ENCODE data around the gene SEL1L2. TPM values are rescaled to one million over a fixed set of nuclear protein-coding genes. Genes with fewer than 3 reads are reported as not detected.
A peak's percentile ranks its signal among the peaks of the same experiment; 100 is the strongest.

The SEL1L2 gene
- total RNA-seq, 2 donors from 2014 or later, result not detected

- no peak for DNase-seq
- no peak overlapping the region for H3K4me3 Mint-ChIP-seq
- H3K9me3 Mint-ChIP-seq, result no peaks in the 10 kb centered on the region
- H3K9ac ChIP-seq (ENCODE audit: extremely low read depth, low read length, poor library complexity, severe bottlenecking), result no peak overlapping the region
- no peak overlapping the region for H3K27ac ChIP-seq (ENCODE audit: low read depth, low read length)
- no peaks in the 10 kb centered on the region for H3K27me3 ChIP-seq (ENCODE audit: control insufficient read depth, insufficient read depth, low read length, poor library complexity, severe bottlenecking)
- H3K9me3 ChIP-seq (ENCODE audit: control insufficient read depth, low read length), result no peaks in the 10 kb centered on the region
- no peaks in the 10 kb centered on the region for H3K27me3 Mint-ChIP-seq (ENCODE audit: insufficient read depth)
- H3K36me3 ChIP-seq (ENCODE audit: control insufficient read depth, insufficient read depth, low read length), result no peaks in the 10 kb centered on the region
- H3K4me3 ChIP-seq (ENCODE audit: low read length), result no peak overlapping the region
- no peaks in the 10 kb centered on the region for H3K36me3 Mint-ChIP-seq (ENCODE audit: low read depth)
- TF ChIP-seq, protein P1, sequence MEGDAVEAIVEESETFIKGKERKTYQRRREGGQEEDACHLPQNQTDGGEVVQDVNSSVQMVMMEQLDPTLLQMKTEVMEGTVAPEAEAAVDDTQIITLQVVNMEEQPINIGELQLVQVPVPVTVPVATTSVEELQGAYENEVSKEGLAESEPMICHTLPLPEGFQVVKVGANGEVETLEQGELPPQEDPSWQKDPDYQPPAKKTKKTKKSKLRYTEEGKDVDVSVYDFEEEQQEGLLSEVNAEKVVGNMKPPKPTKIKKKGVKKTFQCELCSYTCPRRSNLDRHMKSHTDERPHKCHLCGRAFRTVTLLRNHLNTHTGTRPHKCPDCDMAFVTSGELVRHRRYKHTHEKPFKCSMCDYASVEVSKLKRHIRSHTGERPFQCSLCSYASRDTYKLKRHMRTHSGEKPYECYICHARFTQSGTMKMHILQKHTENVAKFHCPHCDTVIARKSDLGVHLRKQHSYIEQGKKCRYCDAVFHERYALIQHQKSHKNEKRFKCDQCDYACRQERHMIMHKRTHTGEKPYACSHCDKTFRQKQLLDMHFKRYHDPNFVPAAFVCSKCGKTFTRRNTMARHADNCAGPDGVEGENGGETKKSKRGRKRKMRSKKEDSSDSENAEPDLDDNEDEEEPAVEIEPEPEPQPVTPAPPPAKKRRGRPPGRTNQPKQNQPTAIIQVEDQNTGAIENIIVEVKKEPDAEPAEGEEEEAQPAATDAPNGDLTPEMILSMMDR (conservative IDR thresholded peaks at IDR 0.05), result no peak
- no peaks in the 10 kb centered on the region for H3K4me1 Mint-ChIP-seq
- no peak overlapping the region for H3K27ac Mint-ChIP-seq
- WGBS, 2 experiments (ENCODE audit: insufficient coverage in 1 of 2, insufficient read length in 1 of 2), result 88% methylated on average over 3 of the region's 4 CpGs; no CpG with 5 or more reads in 1 of the 2 experiments
- no peaks in the 10 kb centered on the region for H3K4me1 ChIP-seq (ENCODE audit: control insufficient read depth, insufficient read depth, low read length)
These were observed 15.6 kb upstream of the SEL1L2 start for GRCh38 chr20:14005996-14006395.

DNA sequence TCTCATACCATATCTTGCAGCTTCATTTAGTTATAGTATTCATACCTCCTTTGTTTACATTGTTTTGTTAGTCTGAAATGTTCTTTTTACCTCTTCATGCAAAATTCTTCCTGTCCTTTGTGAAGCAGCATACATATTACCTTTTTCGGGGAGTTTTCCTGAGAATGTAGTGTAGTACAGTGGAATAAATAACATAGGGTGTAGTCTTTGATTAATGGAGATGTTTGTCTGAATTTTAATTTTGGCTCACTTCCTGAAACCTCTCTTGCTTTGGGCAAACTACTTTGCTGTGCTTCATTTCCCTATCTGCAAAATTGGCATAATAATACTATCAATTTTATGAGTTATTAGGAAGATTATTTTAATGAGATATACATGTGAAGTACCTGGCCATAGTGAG is 10.5 kb upstream of the SEL1L2 start:
- H3K27ac Mint-ChIP-seq, result no peak overlapping the region
- no peaks in the 10 kb centered on the region for H3K36me3 ChIP-seq (ENCODE audit: control insufficient read depth, insufficient read depth, low read length)
- peaks cover 5% of the 10 kb centered on the region for H3K4me1 Mint-ChIP-seq
- no peak overlapping the region for H3K9ac ChIP-seq (ENCODE audit: extremely low read depth, low read length, poor library complexity, severe bottlenecking)
- no peaks in the 10 kb centered on the region for H3K9me3 Mint-ChIP-seq
- TF ChIP-seq, protein P1 (conservative IDR thresholded peaks at IDR 0.05), result no peak
- 88% methylated on average over 1 of the region's 1 CpG; no CpG with 5 or more reads in 1 of the 2 experiments for WGBS, 2 experiments (ENCODE audit: insufficient coverage in 1 of 2, insufficient read length in 1 of 2)
- no peaks in the 10 kb centered on the region for H3K9me3 ChIP-seq (ENCODE audit: control insufficient read depth, low read length)
- no peaks in the 10 kb centered on the region for H3K36me3 Mint-ChIP-seq (ENCODE audit: low read depth)
- H3K27me3 ChIP-seq (ENCODE audit: control insufficient read depth, insufficient read depth, low read length, poor library complexity, severe bottlenecking), result peaks cover 22% of the 10 kb centered on the region
- no peaks in the 10 kb centered on the region for H3K4me1 ChIP-seq (ENCODE audit: control insufficient read depth, insufficient read depth, low read length)
- no peak for DNase-seq
- no peak overlapping the region for H3K27ac ChIP-seq (ENCODE audit: low read depth, low read length)
- H3K27me3 Mint-ChIP-seq (ENCODE audit: insufficient read depth), result peaks cover 18% of the 10 kb centered on the region
- no peak overlapping the region for H3K4me3 Mint-ChIP-seq
- no peak overlapping the region for H3K4me3 ChIP-seq (ENCODE audit: low read length)

- peak overlapping the region; percentile 87 for H3K4me3 ChIP-seq (ENCODE audit: low read length)
- H3K27ac ChIP-seq (ENCODE audit: low read depth, low read length), result no peak overlapping the region
- H3K4me1 ChIP-seq (ENCODE audit: control insufficient read depth, insufficient read depth, low read length), result no peaks in the 10 kb centered on the region
- Mint-ChIP-seq H3K27ac (no peak overlapping the region), H3K4me1 (peaks cover 5% of the 10 kb centered on the region), H3K4me3 (peak overlapping the region; percentile 71), H3K27me3 (ENCODE audit: insufficient read depth) (peaks cover 31% of the 10 kb centered on the region), H3K36me3 (ENCODE audit: low read depth) (no peaks in the 10 kb centered on the region), H3K9me3 (peaks cover 18% of the 10 kb centered on the region)
- peaks cover 18% of the 10 kb centered on the region for H3K9me3 ChIP-seq (ENCODE audit: control insufficient read depth, low read length)
- TF ChIP-seq, protein P1 (conservative IDR thresholded peaks at IDR 0.05), result no peak
- peak overlapping the region; percentile 29 for H3K9ac ChIP-seq (ENCODE audit: extremely low read depth, low read length, poor library complexity, severe bottlenecking)
- no peak for DNase-seq
- WGBS, 2 experiments (ENCODE audit: insufficient coverage in 1 of 2, insufficient read length in 1 of 2), result 17 to 20% methylated on average over 12 to 13 of the region's 13 CpGs
- peaks cover 23% of the 10 kb centered on the region for H3K27me3 ChIP-seq (ENCODE audit: control insufficient read depth, insufficient read depth, low read length, poor library complexity, severe bottlenecking)
- no peaks in the 10 kb centered on the region for H3K36me3 ChIP-seq (ENCODE audit: control insufficient read depth, insufficient read depth, low read length)
These were observed 5.9 kb upstream of the SEL1L2 start for GRCh38 chr20:13996265-13996664.
